K562 (cell line): ENCODE measurements around the gene LRRIQ4. TPM values are rescaled to one million over a fixed set of nuclear protein-coding genes. Genes with fewer than 3 reads are reported as not detected.

Experiments used
- ARID2 ChIP-seq: fragments of 450-650 bp; IDR thresholded peaks from 2 replicates; pipeline ENCODE4 v1.6.1; 2017; ENCODE audit warnings: antibody characterized with exemption, mild to moderate bottlenecking
- COPS2 ChIP-seq: fragments of 450-650 bp; conservative IDR thresholded peaks from 2 replicates; pipeline ENCODE4 v1.6.1; 2016; ENCODE audit warnings: mild to moderate bottlenecking, moderate library complexity
- CREM ChIP-seq: IDR thresholded peaks from 2 replicates; pipeline ENCODE4 v1.6.1; 2014; ENCODE audit warnings: antibody characterized with exemption, low read depth
- CSDE1 ChIP-seq, 2 experiments: fragments of 450-650 bp; IDR thresholded peaks; 2 replicates each; pipeline ENCODE4 v1.6.1; 2016; ENCODE audit warnings: mild to moderate bottlenecking in 1 of 2
- ETV1 ChIP-seq: fragments of 450-650 bp; conservative IDR thresholded peaks from 2 replicates; pipeline ENCODE4 v1.6.1; 2016; ENCODE audit warnings: missing genetic modification characterization, control low read depth, low read depth, missing compliant biosample characterization
- FOS ChIP-seq: IDR thresholded peaks from 3 replicates; pipeline ENCODE4 v1.6.1; 2011; ENCODE audit not compliant: insufficient read length; ENCODE audit errors: extremely low read depth
- GATA2 ChIP-seq: sonication (generic); formaldehyde crosslinking; IDR thresholded peaks from 2 replicates; pipeline ENCODE4 v1.4.0; 2020; ENCODE audit warnings: mild to moderate bottlenecking, missing genetic modification reagents
- GATAD2B ChIP-seq: fragments of 450-650 bp; IDR thresholded peaks from 2 replicates; pipeline ENCODE4 v1.6.1; 2017; ENCODE audit warnings: mild to moderate bottlenecking, borderline replicate concordance
- HDAC3 ChIP-seq: fragments of 450-650 bp; IDR thresholded peaks from 2 replicates; pipeline ENCODE4 v1.6.1; 2018; ENCODE audit warnings: borderline replicate concordance, mild to moderate bottlenecking, moderate library complexity; ENCODE audit not compliant: partially characterized antibody
- MAFK ChIP-seq: IDR thresholded peaks from 2 replicates; pipeline ENCODE4 v1.6.1; 2011; ENCODE audit warnings: low read length, improper control_type of control experiment
- NCOA1 ChIP-seq: fragments of 450-650 bp; IDR thresholded peaks from 2 replicates; pipeline ENCODE4 v1.6.1; 2016; ENCODE audit warnings: low read depth
- NFIC ChIP-seq: fragments of 450-650 bp; IDR thresholded peaks from 2 replicates; pipeline ENCODE4 v1.6.1; 2017; ENCODE audit warnings: mild to moderate bottlenecking, inconsistent platforms
- NFYB ChIP-seq: IDR thresholded peaks from 2 replicates; pipeline ENCODE4 v1.6.1; 2011; ENCODE audit warnings: mild to moderate bottlenecking, moderate library complexity; ENCODE audit not compliant: insufficient read length; ENCODE audit errors: extremely low read depth
- PHF8 ChIP-seq: fragments of 200-600 bp; sonication (generic); IDR thresholded peaks from 2 replicates; pipeline ENCODE4 v1.6.1; 2012; ENCODE audit warnings: mixed run types, mild to moderate bottlenecking, inconsistent platforms, low read length, moderate library complexity, borderline replicate concordance
- RFX1 ChIP-seq: fragments of 450-650 bp; IDR thresholded peaks from 2 replicates; pipeline ENCODE4 v1.6.1; 2016; ENCODE audit warnings: mild to moderate bottlenecking, moderate library complexity
- SMC3 ChIP-seq: conservative IDR thresholded peaks from 2 replicates; pipeline ENCODE4 v1.6.1; 2011; ENCODE audit warnings: low read depth, low read length, improper control_type of control experiment; ENCODE audit not compliant: insufficient read depth
- SNIP1 ChIP-seq: fragments of 450-650 bp; IDR thresholded peaks from 2 replicates; pipeline ENCODE4 v1.7.1; 2017; ENCODE audit warnings: low read depth, mild to moderate bottlenecking
- ZNF586 ChIP-seq: fragments of 450-650 bp; formaldehyde crosslinking; conservative IDR thresholded peaks from 2 replicates; pipeline ENCODE4 v1.4.0; 2020; ENCODE audit warnings: mild to moderate bottlenecking, moderate library complexity
- ZNF695 ChIP-seq: fragments of 450-650 bp; formaldehyde crosslinking; IDR thresholded peaks from 2 replicates; pipeline ENCODE4 v1.4.0; 2020; ENCODE audit warnings: mild to moderate bottlenecking, moderate library complexity
- ZNF778 ChIP-seq: fragments of 450-650 bp; formaldehyde crosslinking; IDR thresholded peaks from 2 replicates; pipeline ENCODE4 v1.4.0; 2020; ENCODE audit warnings: mild to moderate bottlenecking, moderate library complexity
- polyA plus RNA-seq, 8 experiments: library from polyadenylated mRNA; depleted of rRNA in 4 of 8; stranded (reverse) in 5 of 8; unstranded in 3 of 8; fragments of >200 nt; fragmentation: Nextera tagmentation in 2 of 8; fragmentation: Illumina TruSeq in 1 of 8; extraction: Ambion mirVana in 2 of 8; extraction: Trizol in 1 of 8; gene quantifications; 2 replicates each; pipeline versions ENCODE4 v1.2.1 to v1.2.3, GENCODE V29; 2011 to 2014; ENCODE audit warnings: inconsistent platforms in 1 of 8, missing spikeins in 1 of 8
- total RNA-seq, 7 experiments: library from RNA; depleted of rRNA in 6 of 7; stranded (reverse); fragments of >200 nt in 6 of 7; fragmentation: Illumina TruSeq in 2 of 7; extraction: Trizol in 2 of 7; gene quantifications; 2 replicates each; pipeline versions ENCODE4 v1.2.1 to v1.2.3, GENCODE V29; 2011 to 2021; ENCODE audit warnings: low replicate concordance in 1 of 7
- TF ChIP-seq, protein P1 (sequence below): fragments of 450-650 bp; conservative IDR thresholded peaks from 2 replicates; pipeline ENCODE4 v1.6.1; 2016; ENCODE audit warnings: missing genetic modification characterization, low read depth, mild to moderate bottlenecking, control low read depth, missing compliant biosample characterization
- TF ChIP-seq, protein P2 (sequence below): sonication (generic); formaldehyde crosslinking; IDR thresholded peaks from 2 replicates; pipeline ENCODE4 v1.8.1; 2023; ENCODE audit warnings: mild to moderate bottlenecking, missing genetic modification reagents
- TF ChIP-seq, protein P3 (sequence below): fragments of 250-450 bp; sonication (Bioruptor Pico); IDR thresholded peaks from 2 replicates; pipeline ENCODE4 v1.5.0; 2021
- TF ChIP-seq, protein P4 (sequence below): fragments of 250-450 bp; sonication (Bioruptor Pico); IDR thresholded peaks from 2 replicates; pipeline ENCODE4 v1.8.0; 2021; ENCODE audit warnings: mild to moderate bottlenecking, moderate library complexity

Gene LRRIQ4
- total and polyA plus RNA-seq, 9 of the 15 experiments (the other 6 are each of a cell fraction or from before 2014, with no cell fraction given) = not detected

DNA sequence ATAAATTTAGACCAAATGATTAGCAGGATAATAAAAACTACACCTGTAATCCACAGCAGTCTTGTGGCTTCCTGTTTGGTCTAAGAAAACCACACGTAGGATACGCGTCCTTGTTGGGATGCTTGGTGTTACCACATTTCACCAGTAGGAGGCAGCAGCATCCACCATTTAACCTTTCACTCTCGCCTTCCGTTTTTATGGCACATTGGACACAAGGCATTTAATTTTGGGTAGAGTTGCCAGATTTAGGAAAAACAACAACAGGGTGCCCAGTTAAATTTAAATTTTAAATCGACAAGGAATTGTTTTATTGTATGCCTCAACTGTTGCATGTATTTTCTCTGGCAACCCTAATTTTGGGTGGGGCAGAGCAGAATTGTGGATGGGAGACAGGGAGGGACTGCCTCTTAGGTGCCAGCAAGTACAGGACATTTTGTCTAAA is 50.8 kb downstream of the LRRIQ4 start (continued):
- TF ChIP-seq PHF8 (no peak), GATA2 (CRISPR knock-in tag) (no peak), RFX1 (no peak), NCOA1 (no peak), MAFK (no peak), CREM (peak; percentile 65), NFIC (no peak), ZNF586 (CRISPR knock-in tag) (no peak), SNIP1 (no peak), HDAC3 (no peak), ZNF778 (CRISPR knock-in tag) (no peak), CSDE1 (IDR thresholded peaks at IDR 0.05) (no peak), COPS2 (no peak), SMC3 (peak; percentile 79), FOS (no peak), ETV1 (tag) (0 out of 2 replicates have a peak, but pooled peaks have one; percentile 7), GATAD2B (no peak), ZNF695 (no peak), ARID2 (peak; percentile 63; the same call in 1 of the 2 replicates), NFYB (no peak)
- TF ChIP-seq, protein P1, sequence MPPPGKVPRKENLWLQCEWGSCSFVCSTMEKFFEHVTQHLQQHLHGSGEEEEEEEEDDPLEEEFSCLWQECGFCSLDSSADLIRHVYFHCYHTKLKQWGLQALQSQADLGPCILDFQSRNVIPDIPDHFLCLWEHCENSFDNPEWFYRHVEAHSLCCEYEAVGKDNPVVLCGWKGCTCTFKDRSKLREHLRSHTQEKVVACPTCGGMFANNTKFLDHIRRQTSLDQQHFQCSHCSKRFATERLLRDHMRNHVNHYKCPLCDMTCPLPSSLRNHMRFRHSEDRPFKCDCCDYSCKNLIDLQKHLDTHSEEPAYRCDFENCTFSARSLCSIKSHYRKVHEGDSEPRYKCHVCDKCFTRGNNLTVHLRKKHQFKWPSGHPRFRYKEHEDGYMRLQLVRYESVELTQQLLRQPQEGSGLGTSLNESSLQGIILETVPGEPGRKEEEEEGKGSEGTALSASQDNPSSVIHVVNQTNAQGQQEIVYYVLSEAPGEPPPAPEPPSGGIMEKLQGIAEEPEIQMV (tag) = no peak
- TF ChIP-seq, protein P2, sequence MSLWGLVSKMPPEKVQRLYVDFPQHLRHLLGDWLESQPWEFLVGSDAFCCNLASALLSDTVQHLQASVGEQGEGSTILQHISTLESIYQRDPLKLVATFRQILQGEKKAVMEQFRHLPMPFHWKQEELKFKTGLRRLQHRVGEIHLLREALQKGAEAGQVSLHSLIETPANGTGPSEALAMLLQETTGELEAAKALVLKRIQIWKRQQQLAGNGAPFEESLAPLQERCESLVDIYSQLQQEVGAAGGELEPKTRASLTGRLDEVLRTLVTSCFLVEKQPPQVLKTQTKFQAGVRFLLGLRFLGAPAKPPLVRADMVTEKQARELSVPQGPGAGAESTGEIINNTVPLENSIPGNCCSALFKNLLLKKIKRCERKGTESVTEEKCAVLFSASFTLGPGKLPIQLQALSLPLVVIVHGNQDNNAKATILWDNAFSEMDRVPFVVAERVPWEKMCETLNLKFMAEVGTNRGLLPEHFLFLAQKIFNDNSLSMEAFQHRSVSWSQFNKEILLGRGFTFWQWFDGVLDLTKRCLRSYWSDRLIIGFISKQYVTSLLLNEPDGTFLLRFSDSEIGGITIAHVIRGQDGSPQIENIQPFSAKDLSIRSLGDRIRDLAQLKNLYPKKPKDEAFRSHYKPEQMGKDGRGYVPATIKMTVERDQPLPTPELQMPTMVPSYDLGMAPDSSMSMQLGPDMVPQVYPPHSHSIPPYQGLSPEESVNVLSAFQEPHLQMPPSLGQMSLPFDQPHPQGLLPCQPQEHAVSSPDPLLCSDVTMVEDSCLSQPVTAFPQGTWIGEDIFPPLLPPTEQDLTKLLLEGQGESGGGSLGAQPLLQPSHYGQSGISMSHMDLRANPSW = no peak
- TF ChIP-seq, protein P3, sequence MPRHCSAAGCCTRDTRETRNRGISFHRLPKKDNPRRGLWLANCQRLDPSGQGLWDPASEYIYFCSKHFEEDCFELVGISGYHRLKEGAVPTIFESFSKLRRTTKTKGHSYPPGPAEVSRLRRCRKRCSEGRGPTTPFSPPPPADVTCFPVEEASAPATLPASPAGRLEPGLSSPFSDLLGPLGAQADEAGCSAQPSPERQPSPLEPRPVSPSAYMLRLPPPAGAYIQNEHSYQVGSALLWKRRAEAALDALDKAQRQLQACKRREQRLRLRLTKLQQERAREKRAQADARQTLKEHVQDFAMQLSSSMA (CRISPR knock-in tag) = no peak
- TF ChIP-seq, protein P4, sequence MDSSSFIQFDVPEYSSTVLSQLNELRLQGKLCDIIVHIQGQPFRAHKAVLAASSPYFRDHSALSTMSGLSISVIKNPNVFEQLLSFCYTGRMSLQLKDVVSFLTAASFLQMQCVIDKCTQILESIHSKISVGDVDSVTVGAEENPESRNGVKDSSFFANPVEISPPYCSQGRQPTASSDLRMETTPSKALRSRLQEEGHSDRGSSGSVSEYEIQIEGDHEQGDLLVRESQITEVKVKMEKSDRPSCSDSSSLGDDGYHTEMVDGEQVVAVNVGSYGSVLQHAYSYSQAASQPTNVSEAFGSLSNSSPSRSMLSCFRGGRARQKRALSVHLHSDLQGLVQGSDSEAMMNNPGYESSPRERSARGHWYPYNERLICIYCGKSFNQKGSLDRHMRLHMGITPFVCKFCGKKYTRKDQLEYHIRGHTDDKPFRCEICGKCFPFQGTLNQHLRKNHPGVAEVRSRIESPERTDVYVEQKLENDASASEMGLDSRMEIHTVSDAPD = no peak
